ENCODE results near the gene CFAP69.
A peak's percentile ranks its signal among the peaks of the same experiment; 100 is the strongest.

CFAP69 gene

GRCh38 chr7:90238583-90238982 is 6.4 kb upstream of the CFAP69 start:
- no peak for TF ChIP-seq CTCF (IDR thresholded peaks at IDR 0.05; ENCODE audit: low read depth, low read length, missing control alignments)
- in situ Hi-C loops (cut with HindIII; ENCODE audit: low sequenced_read_pairs), result no loop called here
- no peak for DNase-seq (ENCODE audit: low read depth)
- no peak overlapping the region for H3K4me3 ChIP-seq (ENCODE audit: low read depth, low read length)

GRCh38 chr7:90239050-90239449 is 5.9 kb upstream of the CFAP69 start:
- H3K4me3 ChIP-seq (ENCODE audit: low read depth, low read length), result no peak overlapping the region
- in situ Hi-C loops (cut with HindIII; ENCODE audit: low sequenced_read_pairs), result no loop called here
- TF ChIP-seq CTCF (IDR thresholded peaks at IDR 0.05; ENCODE audit: low read depth, low read length, missing control alignments), result no peak
- DNase-seq (ENCODE audit: low read depth), result no peak

GRCh38 chr7:90239625-90240228 is 5.2 kb upstream of the CFAP69 start:
- no peak for DNase-seq (ENCODE audit: low read depth)
- TF ChIP-seq CTCF (IDR thresholded peaks at IDR 0.05; ENCODE audit: low read depth, low read length, missing control alignments), result no peak
- in situ Hi-C loops (cut with HindIII; ENCODE audit: low sequenced_read_pairs), result no loop called here
- no peak overlapping the region for H3K4me3 ChIP-seq (ENCODE audit: low read depth, low read length)

GRCh38 chr7:90242369-90243168 is 2.4 kb upstream of the CFAP69 start:
- H3K4me3 ChIP-seq (ENCODE audit: low read depth, low read length), result no peak overlapping the region
- no peak for TF ChIP-seq CTCF (IDR thresholded peaks at IDR 0.05; ENCODE audit: low read depth, low read length, missing control alignments)
- in situ Hi-C loops (cut with HindIII; ENCODE audit: low sequenced_read_pairs), result no loop called here
- no peak for DNase-seq (ENCODE audit: low read depth)

GRCh38 chr7:90243556-90243955 is 1.4 kb upstream of the CFAP69 start:
- H3K4me3 ChIP-seq (ENCODE audit: low read depth, low read length), result no peak overlapping the region
- no peak for TF ChIP-seq CTCF (IDR thresholded peaks at IDR 0.05; ENCODE audit: low read depth, low read length, missing control alignments)
- in situ Hi-C loops (cut with HindIII; ENCODE audit: low sequenced_read_pairs), result no loop called here
- no peak for DNase-seq (ENCODE audit: low read depth)

GRCh38 chr7:90244565-90244908 is 437 bp upstream of the CFAP69 start:
- TF ChIP-seq CTCF (IDR thresholded peaks at IDR 0.05; ENCODE audit: low read depth, low read length, missing control alignments), result no peak
- in situ Hi-C loops (cut with HindIII; ENCODE audit: low sequenced_read_pairs), result no loop called here
- no peak for DNase-seq (ENCODE audit: low read depth)
- H3K4me3 ChIP-seq (ENCODE audit: low read depth, low read length), result peak overlapping the region; percentile 80
